ENCODE data around the gene CLEC3B. TPM values are rescaled to one million over a fixed set of nuclear protein-coding genes. Genes with fewer than 3 reads are reported as not detected.

CLEC3B gene
- total and polyA plus RNA-seq, 2 donors (not counting 3 experiments of a cell fraction or from before 2014, with no cell fraction given), result 1.8 TPM; not detected in 1

- Histone ChIP-seq H2AFZ (ENCODE audit: low read depth, low read length) (no peak overlapping the region), H3K9ac (replicated peaks; ENCODE audit: extremely low read depth, insufficient read depth, low read length) (no peak overlapping the region), H3K4me2 (ENCODE audit: insufficient read depth, low read length) (no peak overlapping the region), H3K79me2 (ENCODE audit: control insufficient read depth, insufficient read depth, low read length) (no peaks in the 10 kb centered on the region), H4K20me1 (replicated peaks; ENCODE audit: control insufficient read depth, extremely low read depth, insufficient read depth, low read length) (no peaks in the 10 kb centered on the region), H3K36me3 (ENCODE audit: control insufficient read depth in 2 of 2, extremely low read depth in 1 of 2, insufficient read depth in 2 of 2, low read length in 2 of 2) (no peaks in the 10 kb centered on the region), H3K4me1 (ENCODE audit: control insufficient read depth, extremely low read depth, insufficient read depth, low read length) (peaks cover 3% of the 10 kb centered on the region), H3K9me1 (replicated peaks; ENCODE audit: control insufficient read depth, extremely low read depth, insufficient read depth, low read length) (no peaks in the 10 kb centered on the region), H3K27ac (ENCODE audit: insufficient read depth, low read depth, low read length) (no peak overlapping the region), H3K9me3 (replicated peaks; ENCODE audit: control insufficient read depth, insufficient read depth, low read length) (no peaks in the 10 kb centered on the region), H3K27me3 (ENCODE audit: control insufficient read depth in 2 of 2, insufficient read depth in 2 of 2, low read length in 2 of 2) (no peaks in the 10 kb centered on the region), H3K4me3 (replicated peaks in 1 of 3; ENCODE audit: insufficient read depth in 1 of 3, low read depth in 1 of 3, low read length in 3 of 3) (no peak overlapping the region)
- TF ChIP-seq POLR2A (IDR thresholded peaks at IDR 0.05; ENCODE audit: low read depth, low read length) (no peak), MYC (IDR thresholded peaks at IDR 0.05; ENCODE audit: low read depth, low read length) (no peak), FOS (IDR thresholded peaks at IDR 0.05; ENCODE audit: borderline replicate concordance, insufficient read depth, low read length) (no peak), JUN (IDR thresholded peaks at IDR 0.05; ENCODE audit: borderline replicate concordance, insufficient read depth, insufficient read length, low read depth) (no peak), POLR2AphosphoS5 (IDR thresholded peaks at IDR 0.05; ENCODE audit: insufficient read depth, low read depth, low read length) (no peak), CTCF (IDR thresholded peaks at IDR 0.05; ENCODE audit: extremely low read depth in 1 of 2, insufficient read depth in 1 of 2, low read depth in 1 of 2, low read length in 2 of 2) (no peak), MAX (IDR thresholded peaks at IDR 0.05; ENCODE audit: insufficient read depth, insufficient read length) (no peak)
- no peak for FAIRE-seq
- ChIA-PET CTCF (interaction anchor here (6.5 kb wide), 1 partner anchor 16 kb away, joined by 42 read pairs; no protein-coding TSS in a partner anchor), POLR2A (no interaction called here)
- intact Hi-C loops (cut with micrococcal nuclease), result no loop called here
- no peak for DNase-seq (ENCODE audit: low read depth, low spot score)
- dilution Hi-C loops (cut with MboI; ENCODE audit: extremely low pct_ligation_motif_present, low sequenced_read_pairs), result no loop called here
- BruUV-seq (replicated peaks), result no TSS peak
These were observed 31.5 kb downstream of the CLEC3B start for GRCh38 chr3:45057557-45057956.
